Melanocyte of skin (primary cell): ENCODE measurements around the gene NAT14. TPM values are rescaled to one million over a fixed set of nuclear protein-coding genes. Genes with fewer than 3 reads are reported as not detected.

Source experiments
- total RNA-seq, 2 donors: library from RNA; depleted of rRNA; stranded (reverse); fragments of >200 nt; gene quantifications; 2 replicates each; pipeline ENCODE4 v1.2.3, GENCODE V29; 2012

NAT14 gene
- 10 to 100 TPM; 13.4 to 18.6 TPM for total RNA-seq

GRCh38 chr19:55484593-55485438 is at the start of gene NAT14:
NAT14 (plus strand) TSS chr19:55485188; CDS start chr19:55485709, 521 bp downstream.

GRCh38 chr19:55443045-55443823 is 41.8 kb upstream of the NAT14 start, which contains the start of gene SHISA7:
SHISA7 (minus strand) TSS chr19:55443300; CDS start chr19:55442863, 437 bp downstream.

GRCh38 chr19:55461259-55461973 is 23.6 kb upstream of the NAT14 start, which contains the start of gene ISOC2:
ISOC2 (minus strand) TSS chr19:55461642; CDS start chr19:55456486, 5,156 bp downstream.

GRCh38 chr19:55464662-55465054 is 20.3 kb upstream of the NAT14 start, which contains the start of gene C19orf85:
C19orf85 (minus strand) TSS chr19:55464751; CDS start chr19:55464554, 197 bp downstream.

GRCh38 chr19:55476100-55476775 is 8.8 kb upstream of the NAT14 start, which contains the start of gene ZNF628:
ZNF628 (plus strand) TSS chr19:55476617; CDS start chr19:55479911, 3,294 bp downstream.

GRCh38 chr19:55487924-55488687 is 3.1 kb downstream of the NAT14 start, which contains the start of gene SSC5D:
SSC5D (plus strand) TSS chr19:55488436; CDS start chr19:55488590, 154 bp downstream.

Other genes starting within 250 kb of the NAT14 start
- 10 to 100 TPM; 51.3 to 54.3 TPM for gene PPP6R1, start 226.2 kb upstream of the NAT14 start, total RNA-seq
- gene HSPBP1, start 205.1 kb upstream of the NAT14 start, total RNA-seq, result 10 to 100 TPM; 35.4 to 50.3 TPM
- 1 to 10 TPM; 2.7 to 3.1 TPM for gene BRSK1, start 201.2 kb upstream of the NAT14 start, total RNA-seq
- not detected for gene TMEM150B, start 159.8 kb upstream of the NAT14 start, total RNA-seq
- 10 to 100 TPM; 10.3 to 12.0 TPM for gene KMT5C, start 145.3 kb upstream of the NAT14 start, total RNA-seq
- not detected for gene COX6B2, start 130.5 kb upstream of the NAT14 start, total RNA-seq
- gene GARIN5B, start 121.9 kb upstream of the NAT14 start, total RNA-seq, result not detected
- gene IL11, start 114.7 kb upstream of the NAT14 start, total RNA-seq, result 1 to 10 TPM in 1 of 2 donors, not detected in 1; 1.0 TPM
- not detected for gene TMEM190, start 108.4 kb upstream of the NAT14 start, total RNA-seq
- gene TMEM238, start 100.9 kb upstream of the NAT14 start, total RNA-seq, result not detected
- gene RPL28, start 99.3 kb upstream of the NAT14 start, total RNA-seq, result 100 to 1,000 TPM; 230 to 328 TPM
- 100 to 1,000 TPM; 248 to 380 TPM for gene UBE2S, start 77.4 kb upstream of the NAT14 start, total RNA-seq
- not detected for gene SHISA7, start 41.9 kb upstream of the NAT14 start, total RNA-seq
- gene ISOC2, start 23.5 kb upstream of the NAT14 start, total RNA-seq, result 10 to 100 TPM; 66.4 to 95.6 TPM
- not detected for gene C19orf85, start 20.4 kb upstream of the NAT14 start, total RNA-seq
- 1 to 10 TPM; 4.8 to 5.7 TPM for gene ZNF628, start 8.6 kb upstream of the NAT14 start, total RNA-seq
- under 1 TPM; 0.67 to 0.69 TPM for gene SSC5D, start 3.2 kb downstream of the NAT14 start, total RNA-seq
- not detected for gene SBK2, start 51.9 kb downstream of the NAT14 start, total RNA-seq
- gene SBK3, start 60.4 kb downstream of the NAT14 start, total RNA-seq, result not detected
- 1 to 10 TPM; 4.5 to 7.0 TPM for gene ZNF579, start 95.7 kb downstream of the NAT14 start, total RNA-seq
- gene FIZ1, start 114.3 kb downstream of the NAT14 start, total RNA-seq, result 1 to 10 TPM; 2.4 to 3.3 TPM
- gene ZNF524, start 115.1 kb downstream of the NAT14 start, total RNA-seq, result 1 to 10 TPM; 6.3 to 6.9 TPM
- 1 to 10 TPM; 1.4 to 2.3 TPM for gene ZNF865, start 120.5 kb downstream of the NAT14 start, total RNA-seq
- 1 to 10 TPM; 3.3 to 4.5 TPM for gene ZNF784, start 139.4 kb downstream of the NAT14 start, total RNA-seq
- gene ZNF580, start 155.8 kb downstream of the NAT14 start, total RNA-seq, result 1 to 10 TPM; 6.0 to 6.5 TPM
- gene ZNF581, start 158.5 kb downstream of the NAT14 start, total RNA-seq, result 10 to 100 TPM; 10.7 to 14.0 TPM
- gene CCDC106, start 163.0 kb downstream of the NAT14 start, total RNA-seq, result 10 to 100 TPM in 1 of 2 donors, 1 to 10 TPM in 1; 9.7 to 16.2 TPM
- 100 to 1,000 TPM in 1 of 2 donors, 10 to 100 TPM in 1; 81.9 to 141 TPM for gene U2AF2, start 169.8 kb downstream of the NAT14 start, total RNA-seq
- 10 to 100 TPM; 23.3 to 29.9 TPM for gene EPN1, start 190.0 kb downstream of the NAT14 start, total RNA-seq